Rectal smooth muscle tissue (tissue), 1 donor: ENCODE measurements around the gene TNNT1.
"Not testable (repeated sequence)": the region's sequence is repeated elsewhere in the genome, so short reads cannot be mapped to it uniquely, and the experiment has no call there.

Source experiments
- H3K27ac ChIP-seq: one replicate; pipeline ENCODE4 v1.7.0; 2013; ENCODE audit warnings: low read depth, low read length, inconsistent platforms
- H3K27me3 ChIP-seq: one replicate; pipeline ENCODE4 v1.7.0; 2013; ENCODE audit warnings: low read length; ENCODE audit not compliant: control insufficient read depth, insufficient read depth
- H3K36me3 ChIP-seq: one replicate; pipeline ENCODE4 v1.7.0; 2013; ENCODE audit warnings: low read length; ENCODE audit not compliant: control insufficient read depth, insufficient read depth
- H3K4me1 ChIP-seq: one replicate; pipeline ENCODE4 v1.7.0; 2013; ENCODE audit warnings: low read length; ENCODE audit not compliant: control insufficient read depth, insufficient read depth
- H3K4me3 ChIP-seq: one replicate; pipeline ENCODE4 v1.7.0; 2013; ENCODE audit warnings: low read length
- H3K9ac ChIP-seq: one replicate; pipeline ENCODE4 v1.7.0; 2013; ENCODE audit warnings: low read length

TNNT1 gene

GRCh38 chr19:55175117-55175867 lies 26.3 kb upstream of the TNNT1 start:
- H3K27ac ChIP-seq, result no peak overlapping the region
- peaks cover 50% of the 10 kb centered on the region for H3K27me3 ChIP-seq
- H3K9ac ChIP-seq, result no peak overlapping the region
- no peak overlapping the region for H3K4me3 ChIP-seq
- H3K36me3 ChIP-seq, result no peaks in the 10 kb centered on the region
- no peaks in the 10 kb centered on the region for H3K4me1 ChIP-seq

GRCh38 chr19:55174425-55175116 lies 25.6 kb upstream of the TNNT1 start:
- H3K4me1 ChIP-seq, result no peaks in the 10 kb centered on the region
- H3K9ac ChIP-seq, result no peak overlapping the region
- H3K27me3 ChIP-seq, result peaks cover 53% of the 10 kb centered on the region
- no peak overlapping the region for H3K27ac ChIP-seq
- H3K36me3 ChIP-seq, result no peaks in the 10 kb centered on the region
- H3K4me3 ChIP-seq, result no peak overlapping the region

- H3K27ac ChIP-seq, result no peak overlapping the region
- no peak overlapping the region for H3K9ac ChIP-seq
- peaks cover 48% of the 10 kb centered on the region for H3K27me3 ChIP-seq
- no peak overlapping the region for H3K4me3 ChIP-seq
- H3K36me3 ChIP-seq, result no peaks in the 10 kb centered on the region
- no peaks in the 10 kb centered on the region for H3K4me1 ChIP-seq
Measured at GRCh38 chr19:55173714-55174409, 24.9 kb upstream of the TNNT1 start.

- Histone ChIP-seq H3K36me3 (no peaks in the 10 kb centered on the region), H3K4me3 (no peak overlapping the region), H3K27ac (no peak overlapping the region), H3K9ac (no peak overlapping the region), H3K4me1 (no peaks in the 10 kb centered on the region), H3K27me3 (peaks cover 46% of the 10 kb centered on the region)
Measured at GRCh38 chr19:55173186-55173713, 24.2 kb upstream of the TNNT1 start.

- H3K27ac ChIP-seq, result no peak overlapping the region
- no peak overlapping the region for H3K9ac ChIP-seq
- H3K4me1 ChIP-seq, result no peaks in the 10 kb centered on the region
- peaks cover 42% of the 10 kb centered on the region for H3K27me3 ChIP-seq
- no peaks in the 10 kb centered on the region for H3K36me3 ChIP-seq
- H3K4me3 ChIP-seq, result no peak overlapping the region
Measured at GRCh38 chr19:55172741-55173140, 23.7 kb upstream of the TNNT1 start.

- H3K9ac ChIP-seq, H3K36me3 ChIP-seq, H3K27ac ChIP-seq, H3K4me1 ChIP-seq, H3K4me3 ChIP-seq: not testable (repeated sequence)
- peaks cover 42% of the 10 kb centered on the region for H3K27me3 ChIP-seq
Measured at GRCh38 chr19:55172318-55172717, 23.3 kb upstream of the TNNT1 start.

- Histone ChIP-seq H3K27me3 (peaks cover 36% of the 10 kb centered on the region), H3K4me3 (no peak overlapping the region), H3K27ac (no peak overlapping the region), H3K4me1 (no peaks in the 10 kb centered on the region), H3K9ac (no peak overlapping the region), H3K36me3 (no peaks in the 10 kb centered on the region)
Measured at GRCh38 chr19:55171440-55171839, 22.4 kb upstream of the TNNT1 start.

- Histone ChIP-seq H3K4me1 (no peaks in the 10 kb centered on the region), H3K27me3 (peaks cover 27% of the 10 kb centered on the region), H3K9ac (no peak overlapping the region), H3K27ac (no peak overlapping the region), H3K4me3 (no peak overlapping the region), H3K36me3 (no peaks in the 10 kb centered on the region)
Measured at GRCh38 chr19:55169136-55169535, 20.1 kb upstream of the TNNT1 start.

- H3K4me3 ChIP-seq, result peak within 1 kb of the TSS; percentile 49
- no peaks in the 10 kb centered on the region for H3K36me3 ChIP-seq
- peaks cover 23% of the 10 kb centered on the region for H3K27me3 ChIP-seq
- H3K4me1 ChIP-seq, result no peaks in the 10 kb centered on the region
- no peak within 1 kb of the TSS for H3K9ac ChIP-seq
- no peak within 1 kb of the TSS for H3K27ac ChIP-seq
Measured at GRCh38 chr19:55166530-55167268, 17.7 kb upstream of the TNNT1 start, which contains the start of gene DNAAF3. TSS of gene DNAAF3 (minus strand) at chr19:55166613. CDS start at chr19:55166413, 200 bp downstream.

GRCh38 chr19:55165952-55166529 lies 17.0 kb upstream of the TNNT1 start:
- Histone ChIP-seq H3K4me1 (no peaks in the 10 kb centered on the region), H3K9ac (no peak overlapping the region), H3K27me3 (peaks cover 21% of the 10 kb centered on the region), H3K27ac (no peak overlapping the region), H3K4me3 (peak overlapping the region; percentile 49), H3K36me3 (no peaks in the 10 kb centered on the region)

- H3K27me3 ChIP-seq, result peaks cover 20% of the 10 kb centered on the region
- H3K4me3 ChIP-seq, result no peak overlapping the region
- no peaks in the 10 kb centered on the region for H3K4me1 ChIP-seq
- H3K36me3 ChIP-seq, result no peaks in the 10 kb centered on the region
- H3K9ac ChIP-seq, result no peak overlapping the region
- H3K27ac ChIP-seq, result no peak overlapping the region
Measured at GRCh38 chr19:55161571-55162322, 12.7 kb upstream of the TNNT1 start.
